HEK293 (cell line): ENCODE data around the gene ANGPTL4.
"Not testable (repeated sequence)": the region's sequence is repeated elsewhere in the genome, so short reads cannot be mapped to it uniquely, and the experiment has no call there.

Experiments
- REPIN1 ChIP-seq: fragments of 450-650 bp; formaldehyde crosslinking; IDR thresholded peaks from 2 replicates; pipeline ENCODE4 v1.5.1; 2017; ENCODE audit warnings: missing biosample characterization, missing genetic modification characterization, low read depth
- YY1 ChIP-seq: fragments of 450-650 bp; formaldehyde crosslinking; IDR thresholded peaks from 2 replicates; pipeline ENCODE4 v1.5.1; 2018; ENCODE audit warnings: missing biosample characterization, missing genetic modification characterization
- ZNF10 ChIP-seq: fragments of 450-650 bp; formaldehyde crosslinking; IDR thresholded peaks from 2 replicates; pipeline ENCODE4 v1.5.1; 2017; ENCODE audit warnings: missing biosample characterization, missing genetic modification characterization
- ZNF660 ChIP-seq: fragments of 450-650 bp; IDR thresholded peaks from 2 replicates; pipeline ENCODE4 v1.5.1; 2018; ENCODE audit warnings: missing biosample characterization, mild to moderate bottlenecking, missing genetic modification characterization
- ZNF768 ChIP-seq: fragments of 450-650 bp; formaldehyde crosslinking; IDR thresholded peaks from 2 replicates; pipeline ENCODE4 v1.5.1; 2018; ENCODE audit warnings: missing biosample characterization, mild to moderate bottlenecking, missing genetic modification characterization
- TF ChIP-seq, protein P1 (sequence below): fragments of 450-650 bp; formaldehyde crosslinking; IDR thresholded peaks from 2 replicates; pipeline ENCODE4 v1.5.1; 2016; ENCODE audit warnings: missing biosample characterization, missing genetic modification characterization
- TF ChIP-seq, protein P2 (sequence below): fragments of 450-650 bp; formaldehyde crosslinking; IDR thresholded peaks from 2 replicates; pipeline ENCODE4 v1.5.1; 2016; ENCODE audit warnings: missing biosample characterization, missing genetic modification characterization
- TF ChIP-seq, protein P3 (sequence below): sonication (generic); formaldehyde crosslinking; IDR thresholded peaks from 2 replicates; pipeline ENCODE4 v1.8.1; 2022; ENCODE audit warnings: mild to moderate bottlenecking, moderate library complexity, missing genetic modification reagents
- TF ChIP-seq, protein P4 (sequence below): fragments of 450-650 bp; formaldehyde crosslinking; IDR thresholded peaks from 2 replicates; pipeline ENCODE4 v1.5.1; 2016; ENCODE audit warnings: missing biosample characterization, missing genetic modification characterization, borderline replicate concordance

DNA sequence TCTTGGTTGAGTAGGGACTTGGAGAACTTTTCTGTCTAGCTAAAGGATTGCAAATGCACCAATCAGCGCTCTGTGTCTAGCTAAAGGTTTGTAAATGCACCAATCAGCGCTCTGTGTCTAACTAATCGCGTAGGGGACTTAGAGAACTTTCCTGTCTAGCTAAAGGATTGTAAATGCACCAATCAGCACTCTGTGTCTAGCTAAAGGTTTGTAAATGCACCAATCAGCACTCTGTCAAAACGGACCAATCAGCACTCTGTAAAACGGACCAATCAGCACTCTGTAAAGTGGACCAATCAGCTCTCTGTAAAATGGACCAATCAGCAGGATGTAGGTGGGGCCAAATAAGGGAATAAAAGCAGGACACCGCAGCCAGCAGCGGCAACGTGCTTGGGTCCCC, 22.5 kb downstream of the ANGPTL4 start:
- TF ChIP-seq, protein P1, sequence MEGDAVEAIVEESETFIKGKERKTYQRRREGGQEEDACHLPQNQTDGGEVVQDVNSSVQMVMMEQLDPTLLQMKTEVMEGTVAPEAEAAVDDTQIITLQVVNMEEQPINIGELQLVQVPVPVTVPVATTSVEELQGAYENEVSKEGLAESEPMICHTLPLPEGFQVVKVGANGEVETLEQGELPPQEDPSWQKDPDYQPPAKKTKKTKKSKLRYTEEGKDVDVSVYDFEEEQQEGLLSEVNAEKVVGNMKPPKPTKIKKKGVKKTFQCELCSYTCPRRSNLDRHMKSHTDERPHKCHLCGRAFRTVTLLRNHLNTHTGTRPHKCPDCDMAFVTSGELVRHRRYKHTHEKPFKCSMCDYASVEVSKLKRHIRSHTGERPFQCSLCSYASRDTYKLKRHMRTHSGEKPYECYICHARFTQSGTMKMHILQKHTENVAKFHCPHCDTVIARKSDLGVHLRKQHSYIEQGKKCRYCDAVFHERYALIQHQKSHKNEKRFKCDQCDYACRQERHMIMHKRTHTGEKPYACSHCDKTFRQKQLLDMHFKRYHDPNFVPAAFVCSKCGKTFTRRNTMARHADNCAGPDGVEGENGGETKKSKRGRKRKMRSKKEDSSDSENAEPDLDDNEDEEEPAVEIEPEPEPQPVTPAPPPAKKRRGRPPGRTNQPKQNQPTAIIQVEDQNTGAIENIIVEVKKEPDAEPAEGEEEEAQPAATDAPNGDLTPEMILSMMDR (tag by site-specific recombination): not testable (repeated sequence)
- not testable (repeated sequence) for TF ChIP-seq ZNF660, ZNF10, ZNF768, REPIN1, YY1 (tag by site-specific recombination)
- TF ChIP-seq, protein P2, sequence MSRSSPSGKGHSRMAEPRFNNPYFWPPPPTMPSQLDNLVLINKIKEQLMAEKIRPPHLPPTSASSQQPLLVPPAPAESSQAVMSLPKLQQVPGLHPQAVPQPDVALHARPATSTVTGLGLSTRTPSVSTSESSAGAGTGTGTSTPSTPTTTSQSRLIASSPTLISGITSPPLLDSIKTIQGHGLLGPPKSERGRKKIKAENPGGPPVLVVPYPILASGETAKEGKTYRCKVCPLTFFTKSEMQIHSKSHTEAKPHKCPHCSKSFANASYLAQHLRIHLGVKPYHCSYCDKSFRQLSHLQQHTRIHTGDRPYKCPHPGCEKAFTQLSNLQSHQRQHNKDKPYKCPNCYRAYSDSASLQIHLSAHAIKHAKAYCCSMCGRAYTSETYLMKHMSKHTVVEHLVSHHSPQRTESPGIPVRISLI (tag by site-specific recombination): not testable (repeated sequence)
- TF ChIP-seq, protein P3, sequence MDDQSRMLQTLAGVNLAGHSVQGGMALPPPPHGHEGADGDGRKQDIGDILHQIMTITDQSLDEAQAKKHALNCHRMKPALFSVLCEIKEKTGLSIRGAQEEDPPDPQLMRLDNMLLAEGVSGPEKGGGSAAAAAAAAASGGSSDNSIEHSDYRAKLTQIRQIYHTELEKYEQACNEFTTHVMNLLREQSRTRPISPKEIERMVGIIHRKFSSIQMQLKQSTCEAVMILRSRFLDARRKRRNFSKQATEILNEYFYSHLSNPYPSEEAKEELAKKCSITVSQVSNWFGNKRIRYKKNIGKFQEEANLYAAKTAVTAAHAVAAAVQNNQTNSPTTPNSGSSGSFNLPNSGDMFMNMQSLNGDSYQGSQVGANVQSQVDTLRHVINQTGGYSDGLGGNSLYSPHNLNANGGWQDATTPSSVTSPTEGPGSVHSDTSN (CRISPR knock-in tag): not testable (repeated sequence)
- TF ChIP-seq, protein P4, sequence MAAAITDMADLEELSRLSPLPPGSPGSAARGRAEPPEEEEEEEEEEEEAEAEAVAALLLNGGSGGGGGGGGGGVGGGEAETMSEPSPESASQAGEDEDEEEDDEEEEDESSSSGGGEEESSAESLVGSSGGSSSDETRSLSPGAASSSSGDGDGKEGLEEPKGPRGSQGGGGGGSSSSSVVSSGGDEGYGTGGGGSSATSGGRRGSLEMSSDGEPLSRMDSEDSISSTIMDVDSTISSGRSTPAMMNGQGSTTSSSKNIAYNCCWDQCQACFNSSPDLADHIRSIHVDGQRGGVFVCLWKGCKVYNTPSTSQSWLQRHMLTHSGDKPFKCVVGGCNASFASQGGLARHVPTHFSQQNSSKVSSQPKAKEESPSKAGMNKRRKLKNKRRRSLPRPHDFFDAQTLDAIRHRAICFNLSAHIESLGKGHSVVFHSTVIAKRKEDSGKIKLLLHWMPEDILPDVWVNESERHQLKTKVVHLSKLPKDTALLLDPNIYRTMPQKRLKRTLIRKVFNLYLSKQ (tag by site-specific recombination): not testable (repeated sequence)
